ENCODE results near the gene FAM3B.

Gene FAM3B

GRCh38 chr21:41399246-41399800 is 82.7 kb downstream of the FAM3B start:
- DNase-seq = no peak

- no peak for DNase-seq
These were observed 85.6 kb downstream of the FAM3B start for GRCh38 chr21:41402231-41402630.

- no peak for DNase-seq
These were observed 86.2 kb downstream of the FAM3B start for GRCh38 chr21:41402796-41403195.

- no peak for DNase-seq
These were observed 86.7 kb downstream of the FAM3B start for GRCh38 chr21:41403331-41403730.

GRCh38 chr21:41403966-41404365 is 87.4 kb downstream of the FAM3B start:
- DNase-seq = no peak

GRCh38 chr21:41405321-41405720 is 88.7 kb downstream of the FAM3B start:
- DNase-seq = no peak

GRCh38 chr21:41406340-41406739 is 89.7 kb downstream of the FAM3B start:
- no peak for DNase-seq

Data from CD4-positive, alpha-beta T cell treated with Interleukin-15 for 1 hour (primary cell).